CD14-positive monocyte (primary cell): ENCODE results near the gene SUGCT. TPM values are rescaled to one million over a fixed set of nuclear protein-coding genes. Genes with fewer than 3 reads are reported as not detected.

Source experiments
- DNase-seq, 3 donors: peaks; one replicate each; pipeline ENCODE4 v3.0.0-alpha.2; 2011 to 2022
- H2AFZ ChIP-seq: 2 replicates; pipeline ENCODE4 v1.6.0; 2012; ENCODE audit warnings: mild to moderate bottlenecking, low read depth, low read length, inconsistent platforms; ENCODE audit not compliant: insufficient read depth, poor library complexity, severe bottlenecking
- H3K27ac ChIP-seq, 2 donors: 1 replicate in 1 of 2; 2 replicates in 1 of 2; pipeline ENCODE4 v1.5.1; 2012 to 2013; ENCODE audit warnings: low read length in 2 of 2, control low read depth in 1 of 2, inconsistent platforms in 1 of 2, low read depth in 1 of 2, mild to moderate bottlenecking in 1 of 2
- H3K27me3 ChIP-seq, 2 donors: one replicate each; pipeline versions ENCODE4 v1.6.0 to v1.6.1; 2011 to 2013; ENCODE audit warnings: low read length in 2 of 2; ENCODE audit not compliant: control insufficient read depth in 2 of 2, insufficient read depth in 2 of 2
- H3K36me3 ChIP-seq, 2 donors: replicated peaks in 1 of 2; 1 replicate in 1 of 2; 2 replicates in 1 of 2; pipeline versions ENCODE4 v1.5.1 to v1.6.1; 2012 to 2013; ENCODE audit warnings: low read length in 2 of 2, control low read depth in 1 of 2, inconsistent platforms in 1 of 2, mild to moderate bottlenecking in 1 of 2; ENCODE audit not compliant: insufficient read depth in 2 of 2, control insufficient read depth in 1 of 2
- H3K4me1 ChIP-seq, 2 donors: 1 replicate in 1 of 2; 2 replicates in 1 of 2; pipeline versions ENCODE4 v1.5.1 to v1.6.1; 2012 to 2013; ENCODE audit warnings: low read length in 2 of 2, control low read depth in 1 of 2, inconsistent platforms in 1 of 2, mild to moderate bottlenecking in 1 of 2, moderate library complexity in 1 of 2; ENCODE audit not compliant: insufficient read depth in 2 of 2, control insufficient read depth in 1 of 2
- H3K4me2 ChIP-seq: replicated peaks from 2 replicates; pipeline ENCODE3; 2012; ENCODE audit warnings: low read length, moderate library complexity, mild to moderate bottlenecking; ENCODE audit not compliant: poor library complexity, severe bottlenecking; ENCODE audit errors: extremely low read depth
- H3K4me3 ChIP-seq, 3 experiments: fragments of 200-600 bp in 1 of 3; sonication (generic) in 1 of 3; replicated peaks in 1 of 3; 1 replicate in 2 of 3; 2 replicates in 1 of 3; pipeline ENCODE4 v1.5.1; 2011 to 2013; ENCODE audit warnings: low read length in 3 of 3, mild to moderate bottlenecking in 3 of 3, control low read depth in 2 of 3, low read depth in 2 of 3, inconsistent platforms in 1 of 3, moderate library complexity in 1 of 3
- H3K79me2 ChIP-seq: 2 replicates; pipeline ENCODE4 v1.6.0; 2012; ENCODE audit warnings: mild to moderate bottlenecking, control low read depth, inconsistent platforms, low read length, moderate library complexity; ENCODE audit not compliant: insufficient read depth
- H3K9ac ChIP-seq: 2 replicates; pipeline ENCODE4 v1.6.0; 2017; ENCODE audit warnings: low read length, mild to moderate bottlenecking; ENCODE audit not compliant: insufficient read depth, poor library complexity, severe bottlenecking
- H3K9me3 ChIP-seq, 2 donors: replicated peaks in 1 of 2; 1 replicate in 1 of 2; 2 replicates in 1 of 2; pipeline versions ENCODE4 v1.5.1 to v1.6.1; 2012 to 2013; ENCODE audit warnings: low read length in 2 of 2, control low read depth in 1 of 2; ENCODE audit not compliant: control insufficient read depth in 1 of 2, insufficient read depth in 1 of 2
- H4K20me1 ChIP-seq: 2 replicates; pipeline ENCODE4 v1.6.0; 2012; ENCODE audit warnings: mild to moderate bottlenecking, low read length, control low read depth, moderate library complexity; ENCODE audit not compliant: insufficient read depth
- H3K27ac Mint-ChIP-seq, 7 donors: one replicate each; pipeline ENCODE4 v1.8.0; 2020; ENCODE audit warnings: mild to moderate bottlenecking in 7 of 7, mixed read lengths in 7 of 7, moderate library complexity in 6 of 7, inconsistent platforms in 2 of 7
- H3K27me3 Mint-ChIP-seq, 3 donors: one replicate each; pipeline ENCODE4 v1.8.0; 2021 to 2022; ENCODE audit warnings: low read depth in 3 of 3, mild to moderate bottlenecking in 3 of 3, mixed read lengths in 3 of 3, moderate library complexity in 3 of 3, inconsistent platforms in 1 of 3
- H3K36me3 Mint-ChIP-seq, 2 donors: one replicate each; pipeline ENCODE4 v1.8.0; 2020; ENCODE audit warnings: mixed read lengths in 2 of 2, inconsistent platforms in 1 of 2, mild to moderate bottlenecking in 1 of 2
- H3K4me1 Mint-ChIP-seq: one replicate; pipeline ENCODE4 v1.8.0; 2020; ENCODE audit warnings: mild to moderate bottlenecking, mixed read lengths
- H3K4me3 Mint-ChIP-seq, 2 donors: one replicate each; pipeline ENCODE4 v1.8.0; 2020; ENCODE audit warnings: mild to moderate bottlenecking in 2 of 2, mixed read lengths in 2 of 2, moderate library complexity in 1 of 2
- H3K9me3 Mint-ChIP-seq, 7 donors: one replicate each; pipeline ENCODE4 v1.8.0; 2020 to 2022; ENCODE audit warnings: mixed read lengths in 7 of 7, mild to moderate bottlenecking in 6 of 7, moderate library complexity in 6 of 7, inconsistent platforms in 2 of 7
- WGBS: methylation state at CpG from one replicate; pipeline ENCODE4 v1.1.5; 2013; ENCODE audit warnings: missing lambda C conversion rate; ENCODE audit not compliant: insufficient coverage; 5-methylcytosine and 5-hydroxymethylcytosine counted together
- intact Hi-C, 2 donors: fragments of 100-400 bp; cut with micrococcal nuclease; formaldehyde crosslinking; loops; one replicate each; pipeline versions ENCODE4 v1.15.0 to v1.15.1; 2023
- polyA plus RNA-seq, 3 donors: library from polyadenylated mRNA; depleted of rRNA in 1 of 3; unstranded in 2 of 3; stranded (reverse) in 1 of 3; fragments of 300-500 nt in 2 of 3; fragments of >200 nt in 1 of 3; fragmentation: Illumina TruSeq in 2 of 3; gene quantifications; 1 replicate in 2 of 3; 2 replicates in 1 of 3; pipeline ENCODE4 v1.2.3, GENCODE V29; 2012 to 2021
- TF ChIP-seq, protein P1 (sequence below): fragments of 200-600 bp; IDR thresholded peaks from one replicate; pipeline ENCODE4 v1.8.0; 2022; ENCODE audit warnings: antibody characterized with exemption, mild to moderate bottlenecking

SUGCT gene
- polyA plus RNA-seq, 3 donors: not detected

DNA sequence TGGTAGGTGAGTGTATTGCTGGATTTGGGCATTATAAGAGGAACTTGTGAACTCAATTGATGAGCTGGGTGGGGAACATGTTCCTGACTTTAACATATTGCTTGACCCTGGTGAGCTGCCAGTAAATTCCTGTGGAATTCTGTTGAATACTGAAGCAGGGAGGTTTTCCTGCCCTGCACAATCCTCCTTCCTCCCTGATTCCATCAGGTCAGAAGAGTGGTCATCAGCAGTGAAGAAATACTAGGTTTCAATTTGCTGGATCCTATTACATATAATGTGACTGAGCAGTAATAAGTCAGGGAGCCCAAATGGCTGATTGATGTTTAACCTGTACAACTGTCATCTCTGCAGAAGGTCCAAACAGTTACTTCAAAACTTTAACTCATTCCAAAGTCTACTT is 581.2 kb downstream of the SUGCT start:
- no peak for DNase-seq
- Histone ChIP-seq H3K9ac (no peak overlapping the region), H4K20me1 (no peaks in the 10 kb centered on the region), H2AFZ (no peak overlapping the region), H3K4me1 (no peaks in the 10 kb centered on the region), H3K79me2 (no peaks in the 10 kb centered on the region), H3K4me3 (no peak overlapping the region), H3K27me3 (no peaks in the 10 kb centered on the region), H3K36me3 (no peaks in the 10 kb centered on the region), H3K4me2 (no peak overlapping the region), H3K27ac (no peak overlapping the region), H3K9me3 (no peaks in the 10 kb centered on the region)
- Mint-ChIP-seq H3K27me3 (peaks cover 0 to 4% (median 2%) of the 10 kb centered on the region in 3 donors), H3K36me3 (no peaks in the 10 kb centered on the region), H3K9me3 (peaks cover 0 to 3% (median 0%) of the 10 kb centered on the region in 7 donors), H3K4me3 (no peak overlapping the region), H3K4me1 (no peaks in the 10 kb centered on the region), H3K27ac (no peak overlapping the region)
- TF ChIP-seq, protein P1, sequence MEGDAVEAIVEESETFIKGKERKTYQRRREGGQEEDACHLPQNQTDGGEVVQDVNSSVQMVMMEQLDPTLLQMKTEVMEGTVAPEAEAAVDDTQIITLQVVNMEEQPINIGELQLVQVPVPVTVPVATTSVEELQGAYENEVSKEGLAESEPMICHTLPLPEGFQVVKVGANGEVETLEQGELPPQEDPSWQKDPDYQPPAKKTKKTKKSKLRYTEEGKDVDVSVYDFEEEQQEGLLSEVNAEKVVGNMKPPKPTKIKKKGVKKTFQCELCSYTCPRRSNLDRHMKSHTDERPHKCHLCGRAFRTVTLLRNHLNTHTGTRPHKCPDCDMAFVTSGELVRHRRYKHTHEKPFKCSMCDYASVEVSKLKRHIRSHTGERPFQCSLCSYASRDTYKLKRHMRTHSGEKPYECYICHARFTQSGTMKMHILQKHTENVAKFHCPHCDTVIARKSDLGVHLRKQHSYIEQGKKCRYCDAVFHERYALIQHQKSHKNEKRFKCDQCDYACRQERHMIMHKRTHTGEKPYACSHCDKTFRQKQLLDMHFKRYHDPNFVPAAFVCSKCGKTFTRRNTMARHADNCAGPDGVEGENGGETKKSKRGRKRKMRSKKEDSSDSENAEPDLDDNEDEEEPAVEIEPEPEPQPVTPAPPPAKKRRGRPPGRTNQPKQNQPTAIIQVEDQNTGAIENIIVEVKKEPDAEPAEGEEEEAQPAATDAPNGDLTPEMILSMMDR: no peak
- intact Hi-C loops: no loop called here

- H4K20me1 ChIP-seq: no peaks in the 10 kb centered on the region
- no peak overlapping the region for H3K27ac ChIP-seq
- TF ChIP-seq, protein P1: no peak
- H3K9ac ChIP-seq: no peak overlapping the region
- no peaks in the 10 kb centered on the region for H3K79me2 ChIP-seq
- no peaks in the 10 kb centered on the region for H3K27me3 ChIP-seq
- intact Hi-C loops: no loop called here
- Mint-ChIP-seq H3K9me3 (peaks cover 0 to 3% (median 0%) of the 10 kb centered on the region in 7 donors), H3K27ac (no peak overlapping the region), H3K36me3 (no peaks in the 10 kb centered on the region), H3K4me1 (no peaks in the 10 kb centered on the region), H3K4me3 (no peak overlapping the region), H3K27me3 (peaks cover 0 to 4% (median 2%) of the 10 kb centered on the region in 3 donors)
- no peak overlapping the region for H3K4me2 ChIP-seq
- H2AFZ ChIP-seq: no peak overlapping the region
- 85% methylated on average over 4 of the region's 9 CpGs for WGBS
- no peaks in the 10 kb centered on the region for H3K4me1 ChIP-seq
- H3K4me3 ChIP-seq: no peak overlapping the region
- DNase-seq: no peak
- H3K36me3 ChIP-seq: no peaks in the 10 kb centered on the region
- H3K9me3 ChIP-seq: no peaks in the 10 kb centered on the region
Measured at GRCh38 chr7:40717242-40717641, 582.4 kb downstream of the SUGCT start.
